AG20443 (cell line): ENCODE results near the gene CREB3L4.
"Not testable (repeated sequence)": the region's sequence is repeated elsewhere in the genome, so short reads cannot be mapped to it uniquely, and the experiment has no call there.

Source experiments
- DNase-seq: peaks from one replicate; pipeline ENCODE4 v3.0.0; 2012; ENCODE audit warnings: low spot score, mixed read lengths

CREB3L4 gene

GRCh38 chr1:153984123-153984894 lies 16.6 kb downstream of the CREB3L4 start:
- DNase-seq = no peak

GRCh38 chr1:153985341-153985912 lies 17.7 kb downstream of the CREB3L4 start:
- peak; percentile 46 for DNase-seq

GRCh38 chr1:153985941-153986761 lies 18.4 kb downstream of the CREB3L4 start, which contains the start of gene RAB13:
Gene RAB13, minus strand, starts transcription at chr1:153986339. Its CDS starts 103 bp downstream, at chr1:153986236.
- peak; percentile 95 for DNase-seq

- DNase-seq = no peak
Observed at GRCh38 chr1:153987621-153988020, 19.9 kb downstream of the CREB3L4 start.

GRCh38 chr1:153990468-153991150 lies 22.9 kb downstream of the CREB3L4 start, which contains the start of gene RPS27:
Gene RPS27, plus strand, starts transcription at chr1:153990762. Its CDS starts 35 bp downstream, at chr1:153990797.
- DNase-seq = peak; percentile 95

- DNase-seq = no peak
Observed at GRCh38 chr1:153991151-153991630, 23.5 kb downstream of the CREB3L4 start.

GRCh38 chr1:153991806-153992205 lies 24.1 kb downstream of the CREB3L4 start:
- DNase-seq = no peak

GRCh38 chr1:153995202-153995601 lies 27.5 kb downstream of the CREB3L4 start:
- DNase-seq = no peak

GRCh38 chr1:153995640-153996039 lies 27.9 kb downstream of the CREB3L4 start:
- DNase-seq = no peak

- DNase-seq = not testable (repeated sequence)
Observed at GRCh38 chr1:153996882-153997281, 29.2 kb downstream of the CREB3L4 start.

- DNase-seq = no peak
Observed at GRCh38 chr1:154000420-154000819, 32.7 kb downstream of the CREB3L4 start.

GRCh38 chr1:154006136-154006535 lies 38.4 kb downstream of the CREB3L4 start:
- peak; percentile 24 for DNase-seq

- DNase-seq = no peak
Observed at GRCh38 chr1:154012129-154012528, 44.4 kb downstream of the CREB3L4 start.

- DNase-seq = not testable (repeated sequence)
Observed at GRCh38 chr1:154012543-154012942, 44.8 kb downstream of the CREB3L4 start.

- peak; percentile 43 for DNase-seq
Observed at GRCh38 chr1:154014154-154014907, 46.6 kb downstream of the CREB3L4 start.

- DNase-seq = no peak
Observed at GRCh38 chr1:154019269-154019668, 51.6 kb downstream of the CREB3L4 start.

GRCh38 chr1:154019940-154020339 lies 52.2 kb downstream of the CREB3L4 start:
- no peak for DNase-seq
